A673 (cell line): ENCODE results near the gene HDGFL3.

ENCODE experiments used
- CTCF ChIP-seq: fragments of 300-800, 200-600 bp; sonication (generic); conservative IDR thresholded peaks from 2 replicates; pipeline ENCODE4 v1.5.1; 2017; ENCODE audit warnings: low read depth, mild to moderate bottlenecking, antibody characterized with exemption, low read length, moderate library complexity, mixed read lengths
- EZH2 ChIP-seq: fragments of 200-600 bp; sonication (generic); IDR thresholded peaks from 2 replicates; pipeline ENCODE4 v1.6.1; 2017; ENCODE audit warnings: borderline replicate concordance, low read depth, mild to moderate bottlenecking, mixed read lengths, antibody characterized with exemption, low read length; ENCODE audit not compliant: poor library complexity, severe bottlenecking

- TF ChIP-seq CTCF (no peak), EZH2 (no peak)
These were observed 99.8 kb downstream of the HDGFL3 start for GRCh38 chr15:83107841-83108181.
